A673 (cell line): Measurements from ENCODE around the gene DACT3. TPM values are rescaled to one million over a fixed set of nuclear protein-coding genes. Genes with fewer than 3 reads are reported as not detected.

Source experiments
- BruUV-seq: library from RNA; stranded (reverse); fragments of 400-500 nt; replicated peaks from 2 replicates; lab custom pipeline; 2021; lab: Mats Ljungman, UMichigan
- CTCF ChIA-PET: fragments of 300-600 bp; sonication (Branson Sonifier 250); formaldehyde crosslinking; loops from one replicate; lab custom pipeline; 2022; ENCODE audit warnings: antibody characterized with exemption; lab: Charles Lee
- POLR2A ChIA-PET: fragments of 300-600 bp; sonication (Branson Sonifier 250); formaldehyde crosslinking; loops from one replicate; lab custom pipeline; 2022; ENCODE audit warnings: antibody characterized with exemption; ENCODE audit not compliant: low non-redundant PET; lab: Charles Lee
- DNase-seq: peaks from one replicate; pipeline ENCODE4 v3.0.0-alpha.2; 2015; ENCODE audit warnings: low spot score
- H3K27ac ChIP-seq: fragments of 200-600 bp; sonication (generic); 2 replicates; pipeline ENCODE4 v1.5.1; 2016; ENCODE audit warnings: mixed run types, low read depth, mild to moderate bottlenecking, mixed read lengths, antibody characterized with exemption, low read length; ENCODE audit not compliant: poor library complexity, severe bottlenecking
- H3K27me3 ChIP-seq: fragments of 200-600 bp; sonication (generic); replicated peaks from 2 replicates; pipeline ENCODE4 v1.6.1; 2017; ENCODE audit warnings: mixed run types, low read depth, mild to moderate bottlenecking, mixed read lengths, antibody characterized with exemption, low read length; ENCODE audit not compliant: insufficient read depth, poor library complexity
- H3K36me3 ChIP-seq: fragments of 200-600 bp; sonication (generic); 2 replicates; pipeline ENCODE4 v1.6.1; 2016; ENCODE audit warnings: mixed run types, mild to moderate bottlenecking, mixed read lengths, antibody characterized with exemption, low read length; ENCODE audit not compliant: insufficient read depth, poor library complexity, severe bottlenecking
- H3K4me1 ChIP-seq: fragments of 200-600 bp; sonication (generic); 2 replicates; pipeline ENCODE4 v1.6.1; 2017; ENCODE audit warnings: mixed run types, mild to moderate bottlenecking, mixed read lengths, antibody characterized with exemption, low read length; ENCODE audit not compliant: insufficient read depth, poor library complexity, severe bottlenecking
- H3K4me3 ChIP-seq: fragments of 200-600 bp; sonication (generic); 2 replicates; pipeline ENCODE4 v1.5.1; 2016; ENCODE audit warnings: low read depth, mixed run types, mild to moderate bottlenecking, mixed read lengths, low read length; ENCODE audit not compliant: poor library complexity, severe bottlenecking
- H3K9me3 ChIP-seq: fragments of 200-600 bp; sonication (generic); 2 replicates; pipeline ENCODE4 v1.6.1; 2016; ENCODE audit warnings: mixed run types, low read depth, mild to moderate bottlenecking, mixed read lengths, antibody characterized with exemption, low read length; ENCODE audit not compliant: poor library complexity, severe bottlenecking
- EZH2 ChIP-seq: fragments of 200-600 bp; sonication (generic); IDR thresholded peaks from 2 replicates; pipeline ENCODE4 v1.6.1; 2017; ENCODE audit warnings: borderline replicate concordance, low read depth, mild to moderate bottlenecking, mixed read lengths, antibody characterized with exemption, low read length; ENCODE audit not compliant: poor library complexity, severe bottlenecking
- intact Hi-C: fragments of 100-400 bp; cut with micrococcal nuclease; formaldehyde crosslinking; loops from one replicate; pipeline ENCODE4 v1.10.0; 2022; ENCODE audit not compliant: unreplicated experiment
- total RNA-seq: library from RNA; stranded (reverse); gene quantifications from 2 replicates; pipeline ENCODE4 v1.2.3, GENCODE V29; 2021
- TF ChIP-seq, protein P1 (sequence below): fragments of 300-800, 200-600 bp; sonication (generic); conservative IDR thresholded peaks from 2 replicates; pipeline ENCODE4 v1.5.1; 2017; ENCODE audit warnings: low read depth, mild to moderate bottlenecking, antibody characterized with exemption, low read length, moderate library complexity, mixed read lengths

DACT3 gene
- total RNA-seq, 1 experiment from 2014 or later, result 0.32 TPM

DNA sequence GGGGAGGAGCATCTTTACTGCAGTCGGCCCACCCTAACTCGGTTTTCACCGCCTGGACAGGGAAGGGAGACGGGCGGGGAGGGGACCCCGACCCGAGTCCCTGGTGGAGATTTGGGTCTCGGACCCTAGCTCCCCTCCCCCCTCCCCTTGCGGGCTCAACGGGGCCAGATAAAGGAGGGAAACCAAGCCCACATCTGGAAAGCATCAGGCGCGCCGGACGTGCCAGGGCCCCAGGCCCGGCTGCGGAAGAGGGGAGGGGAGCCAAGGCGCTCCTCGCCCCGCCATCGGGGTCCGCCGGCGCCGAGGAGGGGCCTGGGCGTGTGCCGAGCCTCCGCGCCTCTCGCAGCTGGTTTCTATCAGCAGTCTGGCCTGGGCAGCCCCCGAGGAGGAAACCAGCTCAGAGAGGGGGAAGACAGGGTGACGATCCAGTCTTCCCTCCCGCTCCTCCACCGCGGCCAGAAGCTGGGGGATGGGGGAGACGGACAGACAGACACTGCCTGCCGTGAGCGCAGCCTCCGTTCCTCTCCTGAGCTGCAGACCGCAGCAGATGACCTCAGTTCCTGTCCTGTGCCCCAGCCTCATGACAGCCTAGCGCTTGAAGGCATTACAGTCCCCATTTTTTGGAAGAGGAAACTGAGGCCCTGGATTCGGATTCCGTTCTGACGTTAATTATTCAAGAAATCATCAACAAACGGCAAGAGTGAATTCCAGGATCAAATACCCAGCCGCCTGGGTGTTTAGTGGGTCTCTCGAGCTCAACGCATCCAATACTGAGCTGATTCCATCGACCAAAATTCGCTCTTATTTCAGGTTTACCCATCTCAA, 21.4 kb downstream of the DACT3 start:
- peak; percentile 53 for DNase-seq
- Histone ChIP-seq H3K36me3 (no peaks in the 10 kb centered on the region), H3K27me3 (no peaks in the 10 kb centered on the region), H3K27ac (no peak overlapping the region), H3K9me3 (no peaks in the 10 kb centered on the region), H3K4me1 (peaks cover 11% of the 10 kb centered on the region), H3K4me3 (peak overlapping the region; percentile 54)
- intact Hi-C loops, result no loop called here
- POLR2A ChIA-PET, result no interaction called here
- CTCF ChIA-PET, result no interaction called here
- TF ChIP-seq, protein P1, sequence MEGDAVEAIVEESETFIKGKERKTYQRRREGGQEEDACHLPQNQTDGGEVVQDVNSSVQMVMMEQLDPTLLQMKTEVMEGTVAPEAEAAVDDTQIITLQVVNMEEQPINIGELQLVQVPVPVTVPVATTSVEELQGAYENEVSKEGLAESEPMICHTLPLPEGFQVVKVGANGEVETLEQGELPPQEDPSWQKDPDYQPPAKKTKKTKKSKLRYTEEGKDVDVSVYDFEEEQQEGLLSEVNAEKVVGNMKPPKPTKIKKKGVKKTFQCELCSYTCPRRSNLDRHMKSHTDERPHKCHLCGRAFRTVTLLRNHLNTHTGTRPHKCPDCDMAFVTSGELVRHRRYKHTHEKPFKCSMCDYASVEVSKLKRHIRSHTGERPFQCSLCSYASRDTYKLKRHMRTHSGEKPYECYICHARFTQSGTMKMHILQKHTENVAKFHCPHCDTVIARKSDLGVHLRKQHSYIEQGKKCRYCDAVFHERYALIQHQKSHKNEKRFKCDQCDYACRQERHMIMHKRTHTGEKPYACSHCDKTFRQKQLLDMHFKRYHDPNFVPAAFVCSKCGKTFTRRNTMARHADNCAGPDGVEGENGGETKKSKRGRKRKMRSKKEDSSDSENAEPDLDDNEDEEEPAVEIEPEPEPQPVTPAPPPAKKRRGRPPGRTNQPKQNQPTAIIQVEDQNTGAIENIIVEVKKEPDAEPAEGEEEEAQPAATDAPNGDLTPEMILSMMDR, result no peak
- no peak for TF ChIP-seq EZH2
- BruUV-seq, result no TSS peak

DNA sequence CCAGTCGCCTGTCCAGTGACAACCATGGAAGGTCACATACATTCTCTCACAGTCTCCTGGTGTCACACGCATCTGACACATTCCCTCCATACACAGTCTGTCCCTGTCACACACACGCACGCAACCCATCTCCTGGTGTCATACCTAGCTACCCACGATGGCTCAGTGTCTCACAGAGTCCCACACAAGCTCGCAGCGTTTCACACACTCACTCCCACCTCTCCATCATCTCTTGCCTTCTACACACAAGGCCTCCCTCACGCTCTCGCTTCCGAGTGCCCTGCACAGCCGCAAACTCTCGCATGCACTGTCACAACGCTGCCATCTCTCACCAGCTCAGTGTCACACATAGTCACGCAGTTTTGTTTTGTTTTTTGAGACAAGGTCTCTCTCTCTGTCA, 23.8 kb downstream of the DACT3 start:
- intact Hi-C loops, result no loop called here
- no peak overlapping the region for H3K27ac ChIP-seq
- no peak for DNase-seq
- H3K4me3 ChIP-seq, result no peak overlapping the region
- no peaks in the 10 kb centered on the region for H3K36me3 ChIP-seq
- no peak for TF ChIP-seq EZH2
- TF ChIP-seq, protein P1, result no peak
- no peaks in the 10 kb centered on the region for H3K27me3 ChIP-seq
- peaks cover 21% of the 10 kb centered on the region for H3K4me1 ChIP-seq
- CTCF ChIA-PET, result interaction anchor here (1.6 kb wide), 1 partner anchor 24 kb away, joined by 14 read pairs; the partner anchor contains the start of gene DACT3
- POLR2A ChIA-PET, result no interaction called here
- H3K9me3 ChIP-seq, result no peaks in the 10 kb centered on the region
- BruUV-seq, result no TSS peak

DNA sequence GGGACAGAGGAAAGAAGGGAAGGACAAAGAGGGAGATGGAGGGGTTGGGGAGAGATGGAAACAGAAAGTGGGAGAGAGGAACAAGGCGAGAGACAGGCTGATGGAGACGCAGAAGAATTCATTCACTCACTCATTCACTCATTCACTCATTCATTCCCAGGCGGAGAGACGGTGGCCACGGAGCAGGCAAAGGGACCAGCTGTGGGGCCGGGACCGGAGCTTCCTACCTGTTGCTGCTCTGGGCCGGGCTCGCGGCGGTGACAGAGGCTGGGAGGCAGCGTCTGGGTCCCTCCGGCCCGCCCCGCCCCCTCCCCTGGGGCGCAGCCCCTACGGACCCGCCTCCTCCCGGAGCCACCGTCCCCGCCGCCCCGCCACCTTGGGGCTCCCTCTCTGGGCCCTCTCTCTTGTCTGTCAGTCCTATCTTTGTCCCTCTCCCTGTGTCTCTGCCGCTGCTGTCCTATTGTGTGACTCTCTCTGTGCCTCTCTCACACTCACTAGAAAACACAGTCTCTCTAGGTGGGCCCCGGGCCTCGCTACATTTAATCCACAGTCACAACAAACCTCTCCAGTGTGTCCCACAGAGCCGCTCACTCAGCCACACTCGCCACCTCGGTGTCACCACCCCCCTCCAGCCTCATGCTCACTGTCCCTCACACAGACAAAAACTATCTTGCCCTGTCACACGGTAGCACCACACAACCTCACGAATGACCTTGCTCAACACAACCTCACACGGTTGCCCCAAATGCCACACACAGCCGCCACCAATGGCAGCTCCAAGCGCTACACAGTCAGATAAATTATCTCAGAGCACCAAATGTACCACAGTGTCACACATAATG, 24.8 kb downstream of the DACT3 start, which contains the start of gene GNG8:
Gene GNG8 (minus strand): TSS at position 283 of the 842 bp plus-strand sequence. CDS start 1,520 bp downstream, outside the sequence.
- intact Hi-C loops, result loop anchor here (2.0 kb wide), 1 partner anchor 25 kb away; the partner anchor contains the start of gene DACT3
- H3K36me3 ChIP-seq, result no peaks in the 10 kb centered on the region
- CTCF ChIA-PET, result interaction anchor here (0.5 to 1.6 kb wide), 3 partner anchors 12 to 104 kb away, joined by 3 to 14 read pairs (median 8); partner anchors contain the start of gene DACT3

More for the DNA sequence above, 24.8 kb downstream of the DACT3 start, which contains the start of gene GNG8:
- Histone ChIP-seq H3K27ac (no peak within 1 kb of the TSS), H3K27me3 (no peaks in the 10 kb centered on the region), H3K4me1 (peaks cover 31% of the 10 kb centered on the region), H3K4me3 (no peak within 1 kb of the TSS), H3K9me3 (no peaks in the 10 kb centered on the region)
- DNase-seq, result no peak
- POLR2A ChIA-PET, result no interaction called here
- TF ChIP-seq, protein P1, result no peak
- TF ChIP-seq EZH2, result no peak
- no TSS peak for BruUV-seq
